Testis (tissue), 3 donors: ENCODE results near the gene HSPB6. TPM values are rescaled to one million over a fixed set of nuclear protein-coding genes. Genes with fewer than 3 reads are reported as not detected.

Experiments used
- DNase-seq: peaks from one replicate; pipeline ENCODE4 v3.0.0-alpha.2; 2019
- H3K27ac ChIP-seq, 2 donors: fragments of 200-600 bp; sonication (generic); one replicate each; pipeline ENCODE4 v1.5.1; 2019
- H3K27me3 ChIP-seq: fragments of 200-600 bp; sonication (generic); one replicate; pipeline ENCODE4 v1.5.1; 2019
- H3K36me3 ChIP-seq: fragments of 200-600 bp; sonication (generic); one replicate; pipeline ENCODE4 v1.5.1; 2017; ENCODE audit warnings: low read depth; ENCODE audit errors: missing control alignments
- H3K4me1 ChIP-seq: fragments of 200-600 bp; sonication (generic); one replicate; pipeline ENCODE4 v1.5.1; 2019
- H3K4me3 ChIP-seq, 2 donors: fragments of 200-600 bp; sonication (generic); one replicate each; pipeline ENCODE4 v1.5.1; 2017 to 2019
- H3K9me3 ChIP-seq: fragments of 200-600 bp; sonication (generic); one replicate; pipeline ENCODE4 v1.5.1; 2017
- CTCF ChIP-seq, 3 experiments: fragments of 450-650 bp in 2 of 3; fragments of 200-600 bp in 1 of 3; sonication (generic) in 1 of 3; IDR thresholded peaks; one replicate each; pipeline ENCODE4 v1.5.1; 2016 to 2019; ENCODE audit warnings: antibody characterized with exemption in 3 of 3, mild to moderate bottlenecking in 2 of 3, moderate library complexity in 1 of 3
- POLR2A ChIP-seq: fragments of 450-650 bp; IDR thresholded peaks from one replicate; pipeline ENCODE4 v1.6.1; 2017; ENCODE audit warnings: antibody characterized with exemption, mild to moderate bottlenecking, moderate library complexity
- WGBS, 2 donors: methylation state at CpG; one replicate each; pipeline ENCODE4 v1.1.5; 2018; 5-methylcytosine and 5-hydroxymethylcytosine counted together
- intact Hi-C: fragments of 100-400 bp; cut with DNase I; formaldehyde crosslinking; loops from one replicate; pipeline ENCODE4 v1.15.1; 2023; ENCODE audit warnings: low total_unique reads
- polyA plus RNA-seq: library from polyadenylated mRNA; stranded (reverse); fragments of 350-450 nt; fragmentation: Illumina TruSeq; extraction: RNeasy Lipid Tissue Mini Kit (QIAGEN cat#74804); gene quantifications from one replicate; pipeline ENCODE4 v1.2.3, GENCODE V29; 2014; ENCODE audit warnings: low read depth, low replicate concordance; ENCODE audit not compliant: insufficient read depth
- total RNA-seq, 2 donors: library from RNA; depleted of rRNA; stranded (reverse); fragments of >200 nt; gene quantifications; one replicate each; pipeline ENCODE4 v1.2.3, GENCODE V29; 2016

Gene HSPB6
- total and polyA plus RNA-seq, 3 donors from 2014 or later: 50.9 to 146 (median 57.1) TPM

- peaks cover 22% of the 10 kb centered on the region for H3K4me1 ChIP-seq
- intact Hi-C loops: no loop called here
- H3K36me3 ChIP-seq: no peaks in the 10 kb centered on the region
- H3K27me3 ChIP-seq: no peaks in the 10 kb centered on the region
- H3K27ac ChIP-seq: peak overlapping the region; percentile 95 to 100
- TF ChIP-seq CTCF (IDR thresholded peaks at IDR 0.05) (peak in 2 of 3 experiments; percentile 21 to 48), POLR2A (no peak)
- H3K9me3 ChIP-seq: no peaks in the 10 kb centered on the region
- peak; percentile 98 for DNase-seq
- H3K4me3 ChIP-seq: peak overlapping the region; percentile 85 to 96
- 4 to 8% methylated on average over 39 to 41 of the region's 41 CpGs for WGBS, 2 donors
Measured at GRCh38 chr19:35744430-35745327, 12.2 kb downstream of the HSPB6 start.

- Histone ChIP-seq H3K4me1 (peaks cover 18% of the 10 kb centered on the region), H3K27ac (no peak overlapping the region), H3K9me3 (no peaks in the 10 kb centered on the region), H3K36me3 (no peaks in the 10 kb centered on the region), H3K27me3 (no peaks in the 10 kb centered on the region), H3K4me3 (no peak overlapping the region)
- WGBS, 2 donors: 74 to 82% methylated on average over 18 to 19 of the region's 19 CpGs
- no peak for DNase-seq
- intact Hi-C loops: no loop called here
- TF ChIP-seq POLR2A: no peak
Measured at GRCh38 chr19:35743640-35744429, 13.0 kb downstream of the HSPB6 start.

- Histone ChIP-seq H3K4me3 (no peak within 1 kb of the TSS), H3K27ac (no peak within 1 kb of the TSS), H3K4me1 (peaks cover 14% of the 10 kb centered on the region), H3K9me3 (no peaks in the 10 kb centered on the region), H3K36me3 (no peaks in the 10 kb centered on the region), H3K27me3 (no peaks in the 10 kb centered on the region)
- no peak for DNase-seq
- intact Hi-C loops: no loop called here
- TF ChIP-seq POLR2A (no peak), CTCF (IDR thresholded peaks at IDR 0.05) (no peak)
- WGBS, 2 donors: 78 to 89% methylated on average over 7 to 9 of the region's 9 CpGs
Measured at GRCh38 chr19:35742121-35742724, 14.6 kb downstream of the HSPB6 start, which contains the start of gene IGFLR1. IGFLR1 (minus strand) TSS chr19:35742452; CDS start chr19:35741180, 1,272 bp downstream.

GRCh38 chr19:35741203-35741515 is 15.7 kb downstream of the HSPB6 start:
- no peaks in the 10 kb centered on the region for H3K9me3 ChIP-seq
- TF ChIP-seq CTCF (IDR thresholded peaks at IDR 0.05) (no peak), POLR2A (no peak)
- H3K4me1 ChIP-seq: peaks cover 10% of the 10 kb centered on the region
- H3K27me3 ChIP-seq: no peaks in the 10 kb centered on the region
- H3K4me3 ChIP-seq: peak overlapping the region; percentile 50 to 56
- H3K27ac ChIP-seq: no peak overlapping the region
- no peak for DNase-seq
- 7 to 17% methylated on average over 12 of the region's 12 CpGs for WGBS, 2 donors
- no peaks in the 10 kb centered on the region for H3K36me3 ChIP-seq
- intact Hi-C loops: no loop called here
